ENCODE data around the gene FCHO2.

DNA sequence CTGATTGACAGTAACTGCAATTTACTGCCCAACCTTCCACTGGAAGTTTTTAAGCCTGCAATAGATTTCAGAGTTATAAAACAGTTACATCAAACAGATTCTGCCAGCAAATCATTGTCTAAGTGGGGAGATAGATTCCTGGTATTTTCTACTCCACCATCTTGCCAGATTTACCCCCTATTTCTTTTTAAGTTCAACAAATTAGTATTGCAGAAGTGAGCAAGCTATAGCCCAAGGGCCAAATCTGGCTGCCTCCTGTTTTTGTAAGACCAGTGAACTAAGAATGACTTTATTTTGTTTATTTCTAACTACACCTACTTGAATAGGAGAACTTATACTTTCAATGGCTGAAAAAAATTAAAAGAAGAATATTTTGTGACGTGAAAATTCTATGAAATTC, 155.7 kb downstream of the FCHO2 start:
- TF ChIP-seq GATA2 (IDR thresholded peaks at IDR 0.05; ENCODE audit: low read depth, low read length) (no peak), GATA3 (IDR thresholded peaks at IDR 0.05; ENCODE audit: low read depth, low read length) (no peak)
